SH-SY5Y (cell line): ENCODE data around the gene CEP350.

Experiments used
- GATA2 ChIP-seq: IDR thresholded peaks from 2 replicates; pipeline ENCODE4 v1.6.1; 2011; ENCODE audit warnings: mild to moderate bottlenecking, low read depth, low read length
- GATA3 ChIP-seq: IDR thresholded peaks from 2 replicates; pipeline ENCODE4 v1.6.1; 2011; ENCODE audit warnings: low read depth, mild to moderate bottlenecking, low read length, moderate library complexity

DNA sequence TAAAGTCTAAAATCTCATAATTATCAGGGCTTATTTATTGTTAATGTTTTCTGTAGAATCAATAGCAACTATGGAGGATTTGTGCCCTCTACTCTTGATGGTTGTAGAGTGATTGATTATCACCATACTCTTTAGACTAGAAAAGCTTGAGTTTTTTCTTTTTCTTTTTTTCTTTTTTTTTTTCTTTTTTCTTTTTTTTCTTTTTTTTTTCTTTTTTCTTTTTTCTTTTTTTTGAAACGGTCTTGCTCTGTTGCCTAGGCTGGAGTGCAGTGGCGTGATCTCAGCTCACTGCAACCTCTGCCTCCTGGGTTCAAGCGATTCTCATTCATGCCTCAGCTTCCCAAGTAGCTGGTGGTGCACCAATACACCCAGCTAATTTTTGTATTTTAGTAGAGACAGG lies 42.8 kb upstream of the CEP350 start:
- TF ChIP-seq GATA3: no peak
- no peak for TF ChIP-seq GATA2
